Fibroblast of peridontal ligament (primary cell): ENCODE data around the gene EZR.
A peak's percentile ranks its signal among the peaks of the same experiment; 100 is the strongest.

Experiments
- DNase-seq: peaks from one replicate; pipeline ENCODE4 v3.0.0-alpha.2; 2010; ENCODE audit errors: extremely low read depth

EZR gene

GRCh38 chr6:158776737-158777136, 42.4 kb downstream of the EZR start:
- DNase-seq, result no peak

- DNase-seq, result no peak
Measured at GRCh38 chr6:158775832-158776231, 43.3 kb downstream of the EZR start.

DNA sequence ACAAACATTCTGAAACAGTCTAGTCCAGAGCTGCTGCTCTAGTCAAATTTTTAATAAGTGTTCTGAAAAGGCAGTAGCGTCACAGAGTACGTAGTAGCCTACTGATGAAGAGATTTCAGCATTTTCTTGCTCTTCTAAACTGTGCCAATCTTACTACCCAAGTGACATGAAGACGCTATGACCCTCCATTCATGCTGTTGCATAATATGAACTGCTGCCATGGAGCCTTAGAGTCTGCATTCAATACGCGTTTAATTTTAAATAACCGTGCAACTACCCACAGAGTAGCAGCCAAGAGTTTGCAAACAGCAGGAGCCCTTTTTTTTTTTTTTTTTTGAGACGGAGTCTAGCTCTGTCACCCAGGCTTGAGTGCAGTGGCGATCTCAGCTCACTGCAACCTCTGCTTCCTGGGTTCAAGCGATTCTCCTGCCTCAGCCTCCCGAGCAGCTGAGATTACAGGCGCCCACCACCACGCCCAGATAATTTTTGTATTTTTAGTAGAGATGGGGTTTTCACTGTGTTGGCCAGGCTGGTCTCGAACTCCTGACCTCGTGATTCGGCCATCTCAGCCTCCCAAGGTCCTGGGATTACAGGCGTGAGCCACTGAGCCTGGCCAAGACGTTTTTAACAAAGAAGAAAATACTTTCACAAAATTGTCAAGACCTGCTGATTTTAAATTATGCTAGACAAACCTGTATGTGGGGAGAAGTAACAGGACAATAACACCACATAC, 44.3 kb downstream of the EZR start:
- no peak for DNase-seq

DNA sequence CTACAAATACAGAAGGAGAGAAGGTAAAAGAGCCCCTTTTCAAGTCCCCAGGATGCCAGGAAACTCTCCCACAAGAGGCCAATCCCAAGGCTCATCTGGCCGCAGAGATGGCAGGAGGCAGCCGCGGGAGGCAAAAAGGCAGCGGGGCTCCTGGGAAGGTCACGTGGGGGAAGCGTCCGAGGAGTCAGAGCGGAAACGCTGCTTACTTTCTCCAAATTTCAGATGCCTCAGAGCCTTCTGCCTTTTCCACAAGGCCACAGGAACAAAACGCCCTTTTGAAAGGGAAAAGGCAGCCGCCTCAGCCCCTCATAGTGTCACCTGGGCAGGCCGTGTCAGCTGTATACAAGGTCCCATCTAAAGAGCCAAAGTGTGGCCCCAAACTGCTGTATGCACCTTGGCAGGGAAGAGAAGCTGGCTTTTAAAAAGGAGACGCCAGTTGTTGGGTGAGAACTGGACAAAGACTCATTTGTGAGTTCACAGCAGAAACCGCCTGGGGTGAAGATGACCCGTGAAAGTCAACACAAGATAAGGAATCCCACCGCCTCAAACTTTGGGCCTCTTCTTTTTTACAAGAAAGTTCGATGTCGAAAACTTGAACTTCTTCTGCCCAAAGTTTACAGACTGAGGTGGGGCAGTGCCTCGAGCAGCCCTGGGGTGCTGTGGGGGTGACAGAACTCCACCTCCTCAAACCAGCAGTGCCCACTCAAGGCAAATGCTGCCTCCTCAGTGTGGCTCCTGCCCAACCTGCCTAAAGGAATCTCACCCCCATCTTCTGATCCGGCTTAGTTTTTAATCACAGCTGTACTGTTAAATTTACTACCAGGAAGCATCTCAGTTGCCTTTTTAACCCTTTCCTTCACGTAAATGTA, 45.4 kb downstream of the EZR start:
- DNase-seq, result no peak

DNA sequence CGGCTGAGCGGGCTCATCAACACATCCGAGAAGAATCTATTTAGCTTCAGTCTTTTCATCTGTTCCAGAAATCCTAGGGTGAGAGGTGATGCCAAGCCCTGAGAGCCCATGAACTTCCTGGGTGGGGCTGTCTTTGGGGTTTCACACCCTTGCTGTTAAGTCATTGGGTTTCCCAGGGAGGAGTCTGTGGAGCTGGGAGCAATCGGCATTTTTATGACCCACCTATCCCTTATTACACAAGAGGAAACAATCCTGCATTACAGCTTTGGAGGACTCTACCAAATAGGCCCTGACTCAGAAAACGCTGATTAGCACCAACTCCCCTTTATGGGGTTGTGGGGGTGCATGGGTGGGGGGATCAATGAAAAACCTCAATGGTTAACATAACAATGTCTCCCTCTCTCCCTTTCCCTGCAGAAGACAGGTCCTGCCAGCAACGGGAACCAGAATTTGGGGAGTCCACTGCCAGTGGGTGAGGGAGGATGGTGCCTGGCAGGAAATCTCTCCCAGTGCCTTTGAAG, 46.3 kb downstream of the EZR start:
- no peak for DNase-seq

GRCh38 chr6:158772172-158772571, 47.0 kb downstream of the EZR start:
- DNase-seq, result no peak

DNA sequence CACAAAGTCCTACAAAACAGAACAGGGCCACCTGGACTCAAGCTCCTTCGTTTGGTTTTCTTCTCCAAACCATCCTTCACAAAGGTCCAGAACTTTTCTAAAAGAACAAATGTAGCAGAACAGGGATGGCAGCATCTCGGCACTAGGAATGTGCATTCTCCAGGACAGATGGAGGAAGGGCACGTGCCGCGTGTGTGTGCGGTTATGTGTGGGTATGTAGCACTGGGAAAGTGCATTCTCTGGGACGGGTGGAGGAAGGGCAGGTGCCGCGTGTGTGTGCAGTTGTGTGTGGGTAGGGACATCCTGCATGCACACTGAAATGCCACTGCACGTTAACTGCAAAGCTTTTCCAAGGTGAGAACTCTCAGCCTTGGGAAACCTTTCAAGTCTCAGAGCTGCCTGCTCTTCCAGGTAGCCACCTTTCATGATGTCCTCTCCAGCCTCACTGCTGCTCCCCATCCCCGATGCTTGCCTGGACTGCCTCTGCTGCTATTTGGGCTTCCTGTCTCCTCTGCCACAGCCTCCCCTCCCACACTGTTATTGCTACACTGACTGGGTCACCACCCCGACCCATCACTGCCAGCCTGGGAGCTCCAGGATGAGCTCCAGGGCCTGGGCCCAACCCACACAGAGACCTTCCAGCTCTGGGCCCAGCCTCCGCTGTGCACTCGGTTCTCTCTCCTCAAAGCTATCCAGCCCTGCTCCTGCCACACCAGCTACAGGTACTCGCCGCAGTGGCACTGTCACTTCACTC, 47.6 kb downstream of the EZR start:
- no peak for DNase-seq

DNA sequence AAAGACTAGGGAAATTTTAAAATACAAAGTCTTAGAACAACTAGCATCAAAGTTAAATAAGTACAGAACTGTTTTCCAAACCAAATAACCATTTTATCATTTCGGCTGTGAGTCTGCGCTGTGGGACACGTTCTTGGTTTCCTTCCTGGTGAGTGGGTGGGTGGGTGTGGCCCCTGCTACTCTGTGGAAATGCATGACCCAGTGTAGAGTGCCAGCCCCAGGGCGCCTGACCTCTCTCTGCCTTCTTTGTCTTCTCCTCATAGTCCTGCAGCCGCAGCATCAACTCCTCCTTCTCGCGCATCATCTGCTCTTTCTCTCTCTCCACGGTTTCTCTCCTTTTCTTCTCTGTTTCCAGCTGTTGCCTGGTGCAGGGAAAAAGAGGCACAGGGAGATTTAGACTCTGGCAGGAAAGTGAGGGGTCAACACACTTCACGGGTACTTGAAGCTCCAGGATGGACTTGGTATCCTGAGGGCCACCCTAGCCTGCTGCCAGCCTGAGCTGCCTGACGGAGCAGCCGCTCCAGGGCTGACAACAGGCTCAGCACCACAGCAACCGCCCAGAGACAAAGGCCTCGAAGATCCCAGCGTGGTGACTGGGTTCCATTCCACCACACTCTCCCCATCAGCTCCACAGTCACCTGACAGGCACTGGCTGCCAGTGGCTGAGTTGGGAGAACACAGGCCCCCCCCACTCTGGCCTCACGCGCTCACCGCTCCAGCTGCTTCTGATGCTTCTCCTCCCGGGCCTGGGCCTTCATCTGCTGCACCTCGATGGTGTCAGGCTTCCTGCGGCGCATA, 48.4 kb downstream of the EZR start:
- no peak for DNase-seq

DNA sequence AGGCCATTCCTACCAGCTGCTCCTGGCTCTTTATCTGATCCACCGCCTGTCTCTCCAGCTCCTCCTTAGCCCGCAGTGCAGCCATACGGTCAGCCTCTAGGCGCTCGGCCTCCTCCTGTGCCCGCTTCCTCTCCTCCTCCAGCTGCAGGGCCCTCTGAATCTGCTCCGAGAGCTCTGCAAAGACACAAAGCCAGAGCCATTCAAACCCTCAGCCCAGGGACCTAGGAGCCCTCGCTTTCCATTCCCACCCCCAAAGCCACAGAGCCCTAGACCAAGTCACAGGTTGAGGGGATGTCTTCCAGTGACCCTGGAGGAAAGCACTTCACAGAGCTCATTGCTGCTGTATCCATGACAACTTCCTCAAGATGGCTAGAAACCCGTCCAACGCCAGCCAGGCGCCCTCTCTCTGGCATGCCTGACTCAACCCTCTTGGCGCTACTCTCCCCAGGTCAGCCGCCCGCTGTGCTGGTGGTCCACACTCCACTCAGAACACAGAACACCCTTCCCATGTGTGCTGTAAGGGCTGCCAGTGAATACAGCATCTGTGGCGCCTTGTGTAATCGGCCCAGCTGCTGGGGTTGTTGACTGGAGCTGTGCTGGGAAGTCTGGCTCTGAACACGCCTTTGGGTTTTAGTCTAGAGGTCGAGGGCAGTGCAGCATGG, 49.3 kb downstream of the EZR start:
- no peak for DNase-seq

- no peak for DNase-seq
Measured at GRCh38 chr6:158769234-158769770, 49.9 kb downstream of the EZR start.

DNA sequence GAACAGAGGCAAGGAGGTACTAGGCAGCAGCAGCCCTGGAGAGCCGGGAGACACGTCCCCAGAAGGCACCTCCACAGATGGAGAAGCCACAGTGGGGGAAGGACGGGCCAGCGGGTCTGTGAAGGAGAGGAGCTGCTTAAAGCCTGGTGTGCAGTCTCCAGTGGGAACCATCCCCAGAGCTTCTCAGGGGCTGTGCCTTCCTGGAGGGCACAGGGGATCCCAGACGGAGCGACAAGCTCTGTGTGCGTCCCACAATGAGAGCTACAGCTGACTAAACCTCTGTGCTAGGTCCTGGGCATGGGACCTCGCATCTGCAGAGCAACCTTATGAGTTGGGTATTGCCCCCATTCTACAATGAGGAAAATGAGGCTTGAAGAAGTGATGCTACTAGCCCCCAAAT, 50.7 kb downstream of the EZR start:
- DNase-seq, result no peak

- no peak for DNase-seq
Measured at GRCh38 chr6:158767709-158768108, 51.5 kb downstream of the EZR start.

DNA sequence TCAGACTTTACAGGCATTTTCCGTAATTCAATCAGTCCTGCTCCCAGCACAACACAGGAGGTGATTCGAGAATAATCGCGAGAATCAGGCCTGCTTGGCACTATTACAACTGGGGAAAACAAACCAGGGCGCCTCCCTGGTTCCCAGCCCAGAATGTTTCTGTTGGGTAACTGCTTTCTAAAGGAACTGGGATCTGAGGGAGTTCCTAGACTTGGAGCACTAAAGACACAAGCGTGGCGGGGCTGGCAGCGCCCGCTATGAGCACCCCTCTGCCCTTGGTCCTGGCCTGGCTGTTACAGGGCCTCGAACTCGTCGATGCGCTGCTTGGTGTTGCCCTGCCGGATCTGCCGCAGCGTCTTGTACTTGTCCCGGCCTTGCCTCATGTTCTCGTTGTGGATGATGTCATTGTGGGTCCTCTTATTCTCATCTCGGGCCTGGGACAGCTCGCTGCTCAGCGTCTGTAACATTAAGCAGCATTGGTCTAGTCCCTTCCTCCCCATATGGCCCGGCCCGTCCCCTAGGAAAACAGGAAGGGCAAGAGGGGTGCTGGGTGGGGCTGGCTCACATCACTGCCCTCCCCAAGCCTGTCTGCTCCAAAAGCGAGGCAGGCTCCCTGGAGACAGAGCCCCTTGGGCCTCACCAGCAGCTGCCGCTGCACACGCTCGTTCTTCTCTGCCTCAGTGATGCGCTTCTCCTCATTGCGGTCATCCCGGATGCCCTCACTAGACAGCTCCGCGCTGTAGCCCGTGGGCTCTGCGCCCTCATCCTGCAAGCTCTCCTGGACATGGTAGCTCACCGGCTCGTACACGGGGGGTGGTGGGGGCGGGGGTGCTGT, 52.3 kb downstream of the EZR start:
- DNase-seq, result no peak

- no peak for DNase-seq
Measured at GRCh38 chr6:158765499-158766068, 53.6 kb downstream of the EZR start.

- DNase-seq, result no peak
Measured at GRCh38 chr6:158764926-158765325, 54.2 kb downstream of the EZR start.

- DNase-seq, result no peak
Measured at GRCh38 chr6:158764183-158764849, 54.9 kb downstream of the EZR start.

GRCh38 chr6:158763434-158764182, 55.6 kb downstream of the EZR start:
- DNase-seq, result peak; percentile 24
